Measurements from ENCODE around the gene PHF21B.
"Not testable (repeated sequence)": the region's sequence is repeated elsewhere in the genome, so short reads cannot be mapped to it uniquely, and the experiment has no call there.

- not testable (repeated sequence) for TF ChIP-seq POLR2AphosphoS5, CTCF (IDR thresholded peaks at IDR 0.05)
Observed at GRCh38 chr22:44961682-44962081, 48.1 kb downstream of the PHF21B start.

Data from suprapubic skin (tissue), 3 donors.